ENCODE data around the gene STAT4. TPM values are rescaled to one million over a fixed set of nuclear protein-coding genes. Genes with fewer than 3 reads are reported as not detected.

Gene STAT4
- total RNA-seq, 3 donors from 2014 or later, result 46.0 to 71.7 (median 69.5) TPM

DNA sequence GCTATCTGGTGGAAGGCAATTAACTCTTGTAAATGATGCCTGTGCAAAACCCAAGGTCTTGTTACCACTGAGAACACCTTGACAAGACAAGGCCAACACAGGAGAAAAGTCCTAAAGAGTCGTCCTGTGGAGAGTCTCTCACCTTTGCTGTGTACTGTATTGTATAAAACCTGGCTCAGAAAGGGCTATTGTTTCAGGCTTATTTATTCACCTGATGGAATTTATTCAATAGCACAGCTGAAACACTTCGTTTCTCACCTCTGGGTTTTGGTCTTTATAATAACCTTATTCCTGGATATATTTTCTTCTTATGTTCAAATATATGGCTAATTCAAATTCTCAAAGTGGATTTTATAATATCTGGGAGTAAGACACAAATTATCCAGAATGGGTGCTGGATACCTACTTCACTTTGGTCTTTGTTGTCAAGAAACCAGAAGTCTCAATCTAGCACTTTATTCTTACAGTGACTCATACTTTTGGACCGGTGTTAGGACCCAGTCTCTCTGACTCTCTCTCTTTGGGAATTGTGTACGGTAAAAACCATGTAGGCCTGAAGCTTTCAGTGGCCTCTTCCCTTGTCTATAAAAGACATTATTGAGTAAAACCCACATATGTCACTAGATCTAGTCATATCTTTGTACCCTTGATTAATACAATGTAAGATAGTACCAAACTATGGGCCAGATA is 16.1 kb upstream of the STAT4 start:
- ATAC-seq, result no peak
- no peak for DNase-seq

DNA sequence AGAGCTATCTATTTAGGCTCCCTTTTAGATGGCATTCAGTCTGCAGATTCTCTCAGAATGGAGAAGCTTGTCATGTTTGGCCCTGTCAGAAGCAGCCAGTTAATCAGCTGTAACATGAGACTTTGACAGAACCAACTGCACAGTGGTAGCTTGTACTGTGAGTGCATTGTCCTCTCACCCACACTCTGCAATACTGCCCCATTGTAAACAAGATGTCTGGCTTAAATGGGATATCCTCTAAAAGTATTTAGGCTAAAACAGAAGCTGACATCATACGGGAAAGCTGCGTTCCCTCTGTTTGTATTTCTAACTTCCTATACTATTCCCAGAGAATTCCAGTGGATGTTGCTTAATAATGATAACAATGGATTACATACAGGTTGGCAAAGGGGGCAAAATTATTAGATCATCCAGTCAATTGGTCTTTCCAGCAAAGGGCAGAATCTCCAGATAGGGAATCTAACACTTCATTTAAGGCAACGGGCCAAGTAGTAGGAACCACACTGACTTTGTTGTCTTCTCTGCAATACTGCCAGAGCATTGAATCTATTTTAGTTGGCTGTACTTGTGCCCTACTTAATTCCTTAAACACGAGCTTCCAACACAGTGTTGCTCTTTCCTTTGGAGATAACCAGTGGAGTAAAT is 15.4 kb upstream of the STAT4 start:
- ATAC-seq (no peak), DNase-seq (no peak)
- Mint-ChIP-seq H3K4me1 (ENCODE audit: low read depth) (peaks cover 25% of the 10 kb centered on the region), H3K27me3 (ENCODE audit: low read depth) (no peaks in the 10 kb centered on the region), H3K9me3 (no peaks in the 10 kb centered on the region), H3K4me3 (no peak overlapping the region), H3K36me3 (ENCODE audit: insufficient read depth) (no peaks in the 10 kb centered on the region)

More for the DNA sequence above, 16.1 kb upstream of the STAT4 start:
- no peaks in the 10 kb centered on the region for H3K9me3 Mint-ChIP-seq
- H3K4me1 Mint-ChIP-seq (ENCODE audit: low read depth), result peaks cover 32% of the 10 kb centered on the region
- H3K4me3 Mint-ChIP-seq, result no peak overlapping the region
- H3K36me3 Mint-ChIP-seq (ENCODE audit: insufficient read depth), result no peaks in the 10 kb centered on the region
- no peaks in the 10 kb centered on the region for H3K27me3 Mint-ChIP-seq (ENCODE audit: low read depth)

DNA sequence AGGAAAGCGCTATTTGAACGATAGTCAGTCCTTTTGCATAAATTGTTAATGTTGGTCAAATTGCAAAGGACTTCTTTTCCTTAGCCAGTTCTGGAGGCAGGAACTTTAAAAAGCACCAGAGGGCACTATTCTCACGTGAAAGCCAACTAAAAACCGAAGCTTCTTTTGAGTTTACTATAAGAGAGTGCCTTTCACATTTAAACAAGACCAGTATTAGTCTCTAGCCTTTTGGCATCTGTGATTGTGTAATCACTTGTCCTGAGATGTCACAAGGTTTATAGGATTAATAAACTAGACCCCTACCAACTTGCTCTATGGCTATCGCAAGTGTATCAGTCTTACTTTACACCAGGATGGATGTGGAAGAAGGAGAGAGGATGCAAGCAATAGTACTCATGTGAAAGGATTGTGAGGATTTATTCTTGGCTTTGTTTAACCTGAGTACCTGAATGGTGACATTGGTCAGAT is 14.4 kb upstream of the STAT4 start:
- peak; percentile 65 to 75 for ATAC-seq
- DNase-seq, result no peak

DNA sequence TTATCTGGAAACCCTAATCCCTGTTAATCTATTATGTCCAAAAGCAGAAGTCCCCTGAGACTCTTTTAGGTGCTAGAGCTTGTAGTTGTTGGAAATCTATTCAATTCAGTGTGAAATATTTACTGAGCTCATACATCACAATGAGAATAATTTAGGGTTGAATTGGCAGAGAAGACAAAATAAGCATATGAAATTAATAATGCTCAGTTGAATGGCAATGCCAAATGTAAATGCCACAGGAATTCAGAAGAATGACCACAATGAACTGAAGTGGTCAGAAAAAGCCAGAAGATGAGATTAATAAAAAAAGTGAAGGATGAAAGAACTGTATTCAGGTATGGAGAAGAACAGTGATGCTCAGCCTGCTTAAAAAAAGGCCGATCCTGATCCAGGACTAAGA is 8.0 kb upstream of the STAT4 start:
- H3K9me3 Mint-ChIP-seq, result no peaks in the 10 kb centered on the region
- H3K4me3 Mint-ChIP-seq, result no peak overlapping the region
- ATAC-seq (no peak), DNase-seq (no peak)
- H3K27me3 Mint-ChIP-seq (ENCODE audit: low read depth), result peaks cover 2% of the 10 kb centered on the region
- peaks cover 10% of the 10 kb centered on the region for H3K4me1 Mint-ChIP-seq (ENCODE audit: low read depth)
- no peaks in the 10 kb centered on the region for H3K36me3 Mint-ChIP-seq (ENCODE audit: insufficient read depth)

More for the DNA sequence above, 14.4 kb upstream of the STAT4 start:
- Mint-ChIP-seq H3K27me3 (ENCODE audit: low read depth) (no peaks in the 10 kb centered on the region), H3K9me3 (no peaks in the 10 kb centered on the region), H3K4me1 (ENCODE audit: low read depth) (peaks cover 18% of the 10 kb centered on the region), H3K4me3 (no peak overlapping the region), H3K36me3 (ENCODE audit: insufficient read depth) (no peaks in the 10 kb centered on the region)

DNA sequence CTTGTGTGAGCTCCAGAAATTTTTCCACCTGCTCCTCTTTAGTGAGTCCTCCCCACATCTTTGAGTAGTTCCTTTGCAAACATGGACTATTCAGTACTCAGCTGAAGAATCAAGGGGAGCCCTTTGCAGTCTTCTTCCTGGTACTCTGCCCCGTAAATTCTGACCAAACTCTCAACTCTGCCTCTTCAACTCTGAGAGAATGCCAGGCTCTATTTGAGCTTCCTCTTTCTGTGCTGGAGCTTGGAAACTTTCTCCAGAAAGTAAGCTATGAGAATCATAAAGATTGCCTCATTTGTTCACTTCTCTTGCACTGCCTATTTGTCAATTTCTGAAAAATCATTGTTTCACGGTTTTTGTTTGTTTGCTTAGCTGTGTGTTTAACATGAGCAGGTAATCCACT is 7.4 kb upstream of the STAT4 start:
- Mint-ChIP-seq H3K4me1 (ENCODE audit: low read depth) (peaks cover 12% of the 10 kb centered on the region), H3K36me3 (ENCODE audit: insufficient read depth) (no peaks in the 10 kb centered on the region)
- no peak for ATAC-seq

DNA sequence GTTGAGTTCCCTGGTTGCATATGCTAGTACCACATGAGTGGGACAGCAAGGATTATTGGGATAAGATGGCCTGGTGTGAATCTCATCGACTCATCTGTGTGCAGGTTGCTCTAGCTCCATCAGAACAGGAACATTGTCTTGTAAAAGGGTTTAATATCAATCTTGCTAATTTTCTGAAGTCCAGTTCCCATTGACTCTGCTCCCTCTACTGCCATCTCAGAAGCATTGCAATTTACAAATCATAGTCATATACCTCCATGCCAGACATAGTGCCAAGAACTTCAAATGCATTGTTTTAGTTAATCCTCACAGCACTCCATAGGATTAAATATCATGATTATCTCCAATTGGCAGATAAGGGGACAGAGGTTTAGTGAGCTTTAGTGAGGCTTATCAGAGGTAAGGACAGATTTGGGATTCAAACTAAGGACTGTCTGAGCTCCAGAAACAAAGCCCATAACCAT is 4.8 kb upstream of the STAT4 start:
- DNase-seq, result no peak
- no peaks in the 10 kb centered on the region for H3K9me3 Mint-ChIP-seq
- H3K4me1 Mint-ChIP-seq (ENCODE audit: low read depth), result peaks cover 33% of the 10 kb centered on the region
- H3K36me3 Mint-ChIP-seq (ENCODE audit: insufficient read depth), result no peaks in the 10 kb centered on the region
- no peak overlapping the region for H3K4me3 Mint-ChIP-seq
- ATAC-seq, result peak in 1 of 2 donors; percentile 18
- H3K27me3 Mint-ChIP-seq (ENCODE audit: low read depth), result peaks cover 2% of the 10 kb centered on the region

More for the DNA sequence above, 7.4 kb upstream of the STAT4 start:
- no peak for DNase-seq
- Mint-ChIP-seq H3K27me3 (ENCODE audit: low read depth) (peaks cover 2% of the 10 kb centered on the region), H3K9me3 (no peaks in the 10 kb centered on the region), H3K4me3 (no peak overlapping the region)

DNA sequence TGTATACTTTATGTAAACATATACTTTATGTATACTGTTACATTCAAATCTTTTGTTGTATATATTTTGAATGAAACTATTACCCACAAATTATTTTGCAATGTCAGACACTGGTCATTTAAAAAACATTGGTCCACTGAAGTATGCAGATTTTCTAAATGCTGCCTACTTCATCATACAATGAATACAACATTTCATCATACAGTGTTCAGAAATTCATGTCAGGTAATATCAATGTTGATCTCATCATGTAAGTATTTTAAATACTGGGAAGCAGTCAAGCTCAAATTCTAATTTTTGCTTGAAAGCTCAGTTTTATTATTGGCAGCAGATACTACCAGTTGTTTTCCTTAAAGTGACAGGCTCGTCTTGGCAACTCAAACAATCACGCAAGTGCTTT is 2.9 kb upstream of the STAT4 start:
- H3K9me3 Mint-ChIP-seq, result no peaks in the 10 kb centered on the region
- H3K36me3 Mint-ChIP-seq (ENCODE audit: insufficient read depth), result peaks cover 3% of the 10 kb centered on the region
- no peak overlapping the region for H3K4me3 Mint-ChIP-seq
- no peaks in the 10 kb centered on the region for H3K27me3 Mint-ChIP-seq (ENCODE audit: low read depth)
- DNase-seq (no peak), ATAC-seq (no peak)
- peaks cover 39% of the 10 kb centered on the region for H3K4me1 Mint-ChIP-seq (ENCODE audit: low read depth)

DNA sequence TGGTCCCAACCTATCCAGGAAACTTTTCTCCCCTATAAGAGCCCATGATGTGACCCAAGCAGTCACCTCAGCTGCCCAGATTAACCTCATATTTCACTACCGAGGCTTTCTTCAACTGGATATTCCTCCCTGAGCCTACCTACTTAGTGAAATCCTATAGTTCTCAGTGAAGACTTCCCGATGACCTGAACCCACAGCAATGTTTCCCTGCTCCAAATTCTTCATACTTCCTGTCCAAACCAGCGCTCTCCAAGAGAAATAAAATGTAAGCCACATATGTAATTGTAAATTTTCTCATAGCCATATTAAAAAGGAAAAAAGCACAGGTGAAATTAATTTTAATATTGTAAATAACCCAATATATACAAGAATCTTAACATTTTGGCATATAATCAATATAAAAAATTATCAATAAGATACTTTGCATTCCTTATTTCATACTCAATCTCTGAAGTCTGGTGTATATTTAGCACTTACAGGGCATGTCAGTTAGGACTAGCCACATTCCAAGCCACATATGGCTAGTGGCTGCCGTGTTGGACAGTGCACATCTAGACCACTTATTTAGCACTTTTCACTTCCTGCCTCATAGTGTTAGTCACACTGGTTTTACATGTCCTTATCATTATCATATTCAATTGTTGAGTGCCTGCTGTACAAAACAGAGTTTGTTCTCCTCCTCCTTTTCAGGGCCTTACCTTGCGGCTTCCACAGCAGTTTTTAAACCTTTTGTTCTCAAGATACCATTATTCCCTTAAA is 1.9 kb upstream of the STAT4 start:
- no peaks in the 10 kb centered on the region for H3K27me3 Mint-ChIP-seq (ENCODE audit: low read depth)
- ATAC-seq (no peak), DNase-seq (no peak)
- no peak overlapping the region for H3K4me3 Mint-ChIP-seq
- H3K4me1 Mint-ChIP-seq (ENCODE audit: low read depth), result peaks cover 48% of the 10 kb centered on the region
- peaks cover 9% of the 10 kb centered on the region for H3K36me3 Mint-ChIP-seq (ENCODE audit: insufficient read depth)
- no peaks in the 10 kb centered on the region for H3K9me3 Mint-ChIP-seq

DNA sequence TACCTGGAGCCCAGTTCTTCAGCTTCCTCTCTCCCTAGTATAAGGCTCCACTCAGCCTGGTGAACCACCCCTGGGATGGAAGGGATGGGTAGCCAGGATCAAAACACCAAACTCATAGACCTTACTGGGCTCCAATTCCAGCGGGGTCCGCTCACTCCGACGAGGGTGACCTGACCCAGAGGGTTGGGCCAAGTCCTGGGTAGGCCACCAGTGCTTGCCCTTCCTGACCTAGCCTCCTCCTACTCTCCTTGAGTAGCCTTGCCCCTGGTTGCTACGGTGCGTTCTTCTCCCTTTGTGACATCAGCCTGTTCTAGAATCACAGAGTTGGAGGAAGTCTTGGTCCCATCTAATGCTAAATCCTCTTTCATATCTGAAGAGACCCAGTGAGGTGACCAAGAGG is 537 bp upstream of the STAT4 start:
- ATAC-seq (peak; percentile 0), DNase-seq (no peak)
- H3K36me3 Mint-ChIP-seq (ENCODE audit: insufficient read depth), result peaks cover 20% of the 10 kb centered on the region
- no peaks in the 10 kb centered on the region for H3K9me3 Mint-ChIP-seq
- no peaks in the 10 kb centered on the region for H3K27me3 Mint-ChIP-seq (ENCODE audit: low read depth)
- H3K4me1 Mint-ChIP-seq (ENCODE audit: low read depth), result peaks cover 60% of the 10 kb centered on the region
- H3K4me3 Mint-ChIP-seq, result peak overlapping the region; percentile 95

DNA sequence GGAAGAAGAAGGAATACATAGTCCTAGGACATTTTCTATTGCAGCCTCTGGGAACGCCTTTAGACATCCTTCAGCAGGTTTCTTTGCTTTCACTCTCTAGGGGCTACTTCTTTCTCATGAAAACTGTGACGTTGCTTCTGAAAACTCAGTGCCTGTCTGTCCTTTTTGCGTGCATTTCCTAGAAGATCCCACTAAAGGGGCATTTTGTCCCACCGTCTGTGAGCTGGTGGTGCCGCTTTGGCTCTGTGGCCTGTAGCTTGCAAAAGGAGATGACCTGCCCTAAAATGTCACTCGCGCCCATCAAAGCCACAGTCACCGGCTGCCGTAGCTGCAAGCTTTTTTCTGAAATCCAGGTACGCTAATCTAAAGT is 579 bp downstream of the STAT4 start:
- Mint-ChIP-seq H3K4me3 (peak overlapping the region; percentile 95), H3K9me3 (no peaks in the 10 kb centered on the region), H3K36me3 (ENCODE audit: insufficient read depth) (peaks cover 25% of the 10 kb centered on the region), H3K27me3 (ENCODE audit: low read depth) (no peaks in the 10 kb centered on the region), H3K4me1 (ENCODE audit: low read depth) (peaks cover 61% of the 10 kb centered on the region)
- ATAC-seq (peak; percentile 8 to 13), DNase-seq (peak; percentile 27)

DNA sequence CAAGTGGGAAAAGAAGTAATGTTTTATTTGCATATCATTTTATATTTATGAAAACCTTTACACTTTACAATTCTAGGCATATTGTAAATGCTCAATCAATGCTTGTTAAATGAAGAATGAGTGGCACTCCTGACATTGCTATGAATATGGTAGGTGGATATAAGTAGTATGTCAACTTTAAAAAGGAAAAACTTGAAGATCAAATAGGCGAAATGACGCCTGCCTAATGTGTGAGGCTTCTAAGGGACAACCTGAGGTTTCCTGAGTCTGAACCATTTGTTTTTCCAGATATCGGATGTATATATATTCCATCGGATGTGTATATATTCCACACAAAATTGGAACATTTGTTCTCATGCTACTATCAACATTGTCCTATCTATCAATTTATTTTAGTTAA is 1.4 kb downstream of the STAT4 start:
- no peaks in the 10 kb centered on the region for H3K9me3 Mint-ChIP-seq
- peak overlapping the region; percentile 95 for H3K4me3 Mint-ChIP-seq
- peaks cover 61% of the 10 kb centered on the region for H3K4me1 Mint-ChIP-seq (ENCODE audit: low read depth)
- no peak for DNase-seq
- H3K36me3 Mint-ChIP-seq (ENCODE audit: insufficient read depth), result peaks cover 30% of the 10 kb centered on the region
- H3K27me3 Mint-ChIP-seq (ENCODE audit: low read depth), result no peaks in the 10 kb centered on the region
- ATAC-seq, result no peak

DNA sequence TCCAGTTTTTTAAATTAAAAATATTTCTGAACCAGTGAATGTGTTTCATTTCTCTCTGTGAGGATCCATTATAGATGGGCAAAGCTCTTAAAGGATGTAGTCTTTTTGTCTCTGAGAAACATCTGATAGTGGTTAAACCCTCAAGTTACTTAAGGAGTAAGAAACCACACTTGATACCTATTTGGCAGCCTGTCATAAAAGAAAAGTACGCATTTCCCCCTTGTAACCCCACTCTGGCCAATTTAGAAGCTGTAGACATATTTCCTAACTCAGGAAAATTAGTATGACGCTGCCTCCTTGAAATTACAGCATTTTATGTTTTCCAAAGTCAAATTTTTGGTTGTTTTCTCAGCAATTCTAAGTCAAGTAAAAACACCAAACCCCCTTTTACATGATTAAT is 2.0 kb downstream of the STAT4 start:
- no peak for ATAC-seq

DNA sequence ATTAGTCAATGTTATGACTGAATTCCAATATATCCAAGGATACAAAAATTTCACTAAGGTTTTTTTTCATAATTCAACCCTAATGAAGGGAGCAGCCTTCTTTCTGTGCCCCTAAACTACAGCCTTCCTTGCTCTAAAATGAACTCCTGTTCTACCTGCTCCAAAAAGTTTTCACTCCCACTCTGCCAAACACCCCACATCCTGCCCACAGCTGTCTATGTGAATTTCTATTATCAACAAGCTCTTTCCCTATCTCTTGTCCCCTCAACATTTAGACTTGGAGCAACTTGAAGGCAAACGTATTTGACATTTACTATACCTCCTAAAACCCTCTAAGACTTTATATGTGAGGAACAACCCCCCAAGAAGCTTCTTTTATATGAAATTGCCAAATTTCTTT is 2.5 kb downstream of the STAT4 start:
- no peak for DNase-seq
- H3K36me3 Mint-ChIP-seq (ENCODE audit: insufficient read depth), result peaks cover 37% of the 10 kb centered on the region
- ATAC-seq, result no peak
- peak overlapping the region; percentile 95 for H3K4me3 Mint-ChIP-seq
- H3K4me1 Mint-ChIP-seq (ENCODE audit: low read depth), result peaks cover 67% of the 10 kb centered on the region
- H3K9me3 Mint-ChIP-seq, result no peaks in the 10 kb centered on the region
- no peaks in the 10 kb centered on the region for H3K27me3 Mint-ChIP-seq (ENCODE audit: low read depth)

More for the DNA sequence above, 2.0 kb downstream of the STAT4 start:
- Mint-ChIP-seq H3K9me3 (no peaks in the 10 kb centered on the region), H3K27me3 (ENCODE audit: low read depth) (no peaks in the 10 kb centered on the region), H3K36me3 (ENCODE audit: insufficient read depth) (peaks cover 36% of the 10 kb centered on the region), H3K4me1 (ENCODE audit: low read depth) (peaks cover 67% of the 10 kb centered on the region), H3K4me3 (peak overlapping the region; percentile 95)
- DNase-seq, result no peak

DNA sequence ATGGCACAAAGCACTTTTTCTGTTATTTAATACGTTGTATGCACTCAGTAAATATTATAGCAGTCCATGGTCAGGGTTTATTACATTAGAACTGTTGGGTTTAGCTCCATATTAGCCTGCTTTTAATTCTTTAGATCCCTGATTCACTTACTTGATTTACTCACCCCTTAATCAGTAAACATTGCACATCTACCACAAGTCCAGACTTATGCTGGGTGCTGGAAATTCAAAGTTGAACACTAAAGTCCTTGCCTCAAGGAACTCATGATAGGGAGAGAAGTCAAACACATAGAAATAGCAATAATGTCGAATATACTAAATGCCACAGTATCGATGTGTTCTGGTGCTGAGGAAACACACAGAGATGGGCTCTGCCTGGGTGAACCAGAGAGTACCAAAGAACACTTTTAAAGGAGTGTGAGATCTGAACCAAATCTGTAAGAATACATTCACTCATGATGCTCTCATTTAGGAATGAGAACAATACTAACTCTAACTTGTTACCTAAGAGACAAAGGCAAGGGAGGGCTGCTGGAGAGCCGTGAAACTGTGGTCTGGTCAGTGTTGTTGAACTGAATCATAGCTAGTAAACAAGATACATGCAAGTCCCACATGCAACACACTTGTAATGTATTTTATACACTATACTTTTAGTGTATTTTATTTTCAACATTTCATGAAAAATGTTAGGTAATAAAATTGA is 4.9 kb downstream of the STAT4 start:
- no peaks in the 10 kb centered on the region for H3K9me3 Mint-ChIP-seq
- no peaks in the 10 kb centered on the region for H3K27me3 Mint-ChIP-seq (ENCODE audit: low read depth)
- ATAC-seq, result no peak
- peak overlapping the region; percentile 49 for H3K4me3 Mint-ChIP-seq
- no peak for DNase-seq
- H3K36me3 Mint-ChIP-seq (ENCODE audit: insufficient read depth), result peaks cover 50% of the 10 kb centered on the region
- peaks cover 59% of the 10 kb centered on the region for H3K4me1 Mint-ChIP-seq (ENCODE audit: low read depth)
